ENCODE data around the gene OR10X1. TPM values are rescaled to one million over a fixed set of nuclear protein-coding genes. Genes with fewer than 3 reads are reported as not detected.

Gene OR10X1
- polyA plus RNA-seq, 4 donors: not detected

GRCh38 chr1:158537609-158538008, 42.1 kb downstream of the OR10X1 start:
- FAIRE-seq: peak; percentile 5
- no peak overlapping the region for H3K4me3 ChIP-seq (ENCODE audit: low read depth in 1 of 3, low read length in 3 of 3)
- H3K36me3 ChIP-seq (ENCODE audit: control insufficient read depth in 3 of 3, insufficient read depth in 2 of 3, low read depth in 1 of 3, low read length in 3 of 3): no peaks in the 10 kb centered on the region
- H3K27ac ChIP-seq (ENCODE audit: low read depth in 1 of 3, low read length in 2 of 3): no peak overlapping the region
- 71 to 87% (median 76%) methylated on average over 2 of the region's 2 CpGs for WGBS, 3 donors
- no peaks in the 10 kb centered on the region for H3K4me1 ChIP-seq (ENCODE audit: control insufficient read depth in 3 of 3, insufficient read depth in 2 of 3, low read depth in 1 of 3, low read length in 2 of 3)
- no peak for DNase-seq
- H3K27me3 ChIP-seq (ENCODE audit: control insufficient read depth in 3 of 3, insufficient read depth in 3 of 3, low read length in 3 of 3): no peaks in the 10 kb centered on the region
- no peaks in the 10 kb centered on the region for H3K9me3 ChIP-seq (ENCODE audit: control insufficient read depth in 2 of 2, insufficient read depth in 1 of 2, low read depth in 1 of 2, low read length in 1 of 2)

GRCh38 chr1:158534496-158534895, 45.2 kb downstream of the OR10X1 start:
- peak in 1 of 2 donors; percentile 61 for DNase-seq
- 18 to 33% (median 28%) methylated on average over 5 of the region's 5 CpGs for WGBS, 3 donors
- FAIRE-seq: no peak

More at GRCh38 chr1:158534496-158534895, 45.2 kb downstream of the OR10X1 start:
- Histone ChIP-seq H3K4me3 (ENCODE audit: low read depth in 1 of 3, low read length in 3 of 3) (no peak overlapping the region), H3K4me1 (ENCODE audit: control insufficient read depth in 3 of 3, insufficient read depth in 2 of 3, low read depth in 1 of 3, low read length in 2 of 3) (no peaks in the 10 kb centered on the region), H3K27me3 (ENCODE audit: control insufficient read depth in 3 of 3, insufficient read depth in 3 of 3, low read length in 3 of 3) (no peaks in the 10 kb centered on the region), H3K36me3 (ENCODE audit: control insufficient read depth in 3 of 3, insufficient read depth in 2 of 3, low read depth in 1 of 3, low read length in 3 of 3) (no peaks in the 10 kb centered on the region), H3K27ac (ENCODE audit: low read depth in 1 of 3, low read length in 2 of 3) (no peak overlapping the region), H3K9me3 (ENCODE audit: control insufficient read depth in 2 of 2, insufficient read depth in 1 of 2, low read depth in 1 of 2, low read length in 1 of 2) (no peaks in the 10 kb centered on the region)

Other genes starting within 250 kb of the OR10X1 start
- gene CD1B, start 248.4 kb downstream of the OR10X1 start, polyA plus RNA-seq: not detected
- under 1 TPM in 2 of 4 donors, not detected in 2; 0.13 to 0.34 TPM for gene CD1E, start 226.0 kb downstream of the OR10X1 start, polyA plus RNA-seq
- gene OR10T2, start 180.4 kb downstream of the OR10X1 start, polyA plus RNA-seq: not detected
- not detected for gene OR10K2, start 153.7 kb downstream of the OR10X1 start, polyA plus RNA-seq
- not detected for gene OR10K1, start 118.1 kb downstream of the OR10X1 start, polyA plus RNA-seq
- not detected for gene OR10R2, start 107.7 kb downstream of the OR10X1 start, polyA plus RNA-seq
- gene OR6Y1, start 25.5 kb downstream of the OR10X1 start, polyA plus RNA-seq: not detected
- gene OR6P1, start 9.3 kb downstream of the OR10X1 start, polyA plus RNA-seq: not detected
- gene OR10Z1, start 25.4 kb upstream of the OR10X1 start, polyA plus RNA-seq: under 1 TPM in 1 of 4 donors, not detected in 3; under 0.01 TPM
- under 1 TPM in 2 of 4 donors, not detected in 2; under 0.01 to 0.30 TPM for gene SPTA1, start 106.8 kb upstream of the OR10X1 start, polyA plus RNA-seq
- not detected for gene OR6K2, start 120.8 kb upstream of the OR10X1 start, polyA plus RNA-seq
- not detected for gene OR6K3, start 140.8 kb upstream of the OR10X1 start, polyA plus RNA-seq
- gene OR6K6, start 174.8 kb upstream of the OR10X1 start, polyA plus RNA-seq: not detected
- not detected for gene OR6N1, start 192.3 kb upstream of the OR10X1 start, polyA plus RNA-seq
- not detected for gene OR6N2, start 201.3 kb upstream of the OR10X1 start, polyA plus RNA-seq

Measured in small intestine (tissue), 7 donors.